Astrocyte (in vitro differentiated cells and primary cell): ENCODE results near the gene ULK3. TPM values are rescaled to one million over a fixed set of nuclear protein-coding genes. Genes with fewer than 3 reads are reported as not detected.
A peak's percentile ranks its signal among the peaks of the same experiment; 100 is the strongest.

Source experiments
- DNase-seq: peaks from one replicate; pipeline ENCODE4 v3.0.0-alpha.2; 2010; ENCODE audit warnings: low read depth
- FAIRE-seq: peaks from 2 replicates; lab custom pipeline; 2011; peaks lifted over from hg19 to GRCh38; lab: Jason Lieb, UNC
- H2AFZ ChIP-seq: 2 replicates; pipeline ENCODE4 v1.6.0; 2012; ENCODE audit warnings: low read depth, low read length, inconsistent platforms
- H3K27ac ChIP-seq: 2 replicates; pipeline ENCODE4 v1.5.1; 2011; ENCODE audit warnings: low read depth, low read length, inconsistent platforms
- H3K27me3 ChIP-seq: 2 replicates; pipeline ENCODE4 v1.6.0; 2011; ENCODE audit warnings: low read length, inconsistent platforms; ENCODE audit not compliant: insufficient read depth
- H3K36me3 ChIP-seq: 2 replicates; pipeline ENCODE4 v1.5.1; 2011; ENCODE audit warnings: low read length, inconsistent platforms; ENCODE audit not compliant: insufficient read depth
- H3K4me1 ChIP-seq: 2 replicates; pipeline ENCODE4 v1.5.1; 2011; ENCODE audit warnings: low read length, inconsistent platforms; ENCODE audit not compliant: insufficient read depth
- H3K4me2 ChIP-seq: 2 replicates; pipeline ENCODE4 v1.6.0; 2012; ENCODE audit warnings: low read length, inconsistent platforms
- H3K4me3 ChIP-seq: 2 replicates; pipeline ENCODE4 v1.5.1; 2011; ENCODE audit warnings: low read depth, mild to moderate bottlenecking, low read length, inconsistent platforms; ENCODE audit not compliant: insufficient read depth
- H3K79me2 ChIP-seq: 2 replicates; pipeline ENCODE4 v1.6.0; 2012; ENCODE audit warnings: mild to moderate bottlenecking, low read length, inconsistent platforms; ENCODE audit not compliant: insufficient read depth
- H3K9ac ChIP-seq: 2 replicates; pipeline ENCODE4 v1.6.0; 2012; ENCODE audit warnings: mild to moderate bottlenecking, low read length, inconsistent platforms
- H3K9me3 ChIP-seq: 2 replicates; pipeline ENCODE4 v1.5.1; 2012; ENCODE audit warnings: low read depth, mild to moderate bottlenecking, low read length, inconsistent platforms; ENCODE audit not compliant: insufficient read depth
- H4K20me1 ChIP-seq: 2 replicates; pipeline ENCODE4 v1.6.0; 2012; ENCODE audit warnings: low read length, inconsistent platforms; ENCODE audit not compliant: insufficient read depth
- H3K27ac Mint-ChIP-seq: one replicate; pipeline ENCODE4 v1.8.0; 2021; ENCODE audit warnings: mild to moderate bottlenecking, mixed read lengths; ENCODE audit not compliant: unreplicated experiment
- H3K27me3 Mint-ChIP-seq: one replicate; pipeline ENCODE4 v1.8.0; 2021; ENCODE audit warnings: low read depth, mixed read lengths; ENCODE audit not compliant: unreplicated experiment
- H3K36me3 Mint-ChIP-seq: one replicate; pipeline ENCODE4 v1.8.0; 2021; ENCODE audit warnings: low read depth, mixed read lengths; ENCODE audit not compliant: unreplicated experiment
- H3K4me1 Mint-ChIP-seq: one replicate; pipeline ENCODE4 v1.8.0; 2021; ENCODE audit warnings: low read depth, mixed read lengths; ENCODE audit not compliant: unreplicated experiment
- H3K4me3 Mint-ChIP-seq: one replicate; pipeline ENCODE4 v1.8.0; 2021; ENCODE audit warnings: mild to moderate bottlenecking, moderate library complexity, mixed read lengths; ENCODE audit not compliant: unreplicated experiment
- H3K9me3 Mint-ChIP-seq: one replicate; pipeline ENCODE4 v1.8.0; 2021; ENCODE audit warnings: mild to moderate bottlenecking, mixed read lengths; ENCODE audit not compliant: unreplicated experiment
- EZH2 ChIP-seq: IDR thresholded peaks from 2 replicates; pipeline ENCODE4 v1.6.1; 2012; ENCODE audit warnings: mild to moderate bottlenecking, low read length, inconsistent platforms; ENCODE audit not compliant: insufficient read depth
- total RNA-seq: library from RNA; stranded (reverse); gene quantifications from 2 replicates; pipeline ENCODE4 v1.2.1, GENCODE V29; 2021
- TF ChIP-seq, protein P1 (sequence below): IDR thresholded peaks from 2 replicates; pipeline ENCODE4 v1.5.1; 2011; ENCODE audit warnings: low read depth, mild to moderate bottlenecking, inconsistent platforms, low read length, moderate library complexity; ENCODE audit not compliant: insufficient read depth

ULK3 gene
- total RNA-seq, 1 donor from 2014 or later = 15.6 TPM

DNA sequence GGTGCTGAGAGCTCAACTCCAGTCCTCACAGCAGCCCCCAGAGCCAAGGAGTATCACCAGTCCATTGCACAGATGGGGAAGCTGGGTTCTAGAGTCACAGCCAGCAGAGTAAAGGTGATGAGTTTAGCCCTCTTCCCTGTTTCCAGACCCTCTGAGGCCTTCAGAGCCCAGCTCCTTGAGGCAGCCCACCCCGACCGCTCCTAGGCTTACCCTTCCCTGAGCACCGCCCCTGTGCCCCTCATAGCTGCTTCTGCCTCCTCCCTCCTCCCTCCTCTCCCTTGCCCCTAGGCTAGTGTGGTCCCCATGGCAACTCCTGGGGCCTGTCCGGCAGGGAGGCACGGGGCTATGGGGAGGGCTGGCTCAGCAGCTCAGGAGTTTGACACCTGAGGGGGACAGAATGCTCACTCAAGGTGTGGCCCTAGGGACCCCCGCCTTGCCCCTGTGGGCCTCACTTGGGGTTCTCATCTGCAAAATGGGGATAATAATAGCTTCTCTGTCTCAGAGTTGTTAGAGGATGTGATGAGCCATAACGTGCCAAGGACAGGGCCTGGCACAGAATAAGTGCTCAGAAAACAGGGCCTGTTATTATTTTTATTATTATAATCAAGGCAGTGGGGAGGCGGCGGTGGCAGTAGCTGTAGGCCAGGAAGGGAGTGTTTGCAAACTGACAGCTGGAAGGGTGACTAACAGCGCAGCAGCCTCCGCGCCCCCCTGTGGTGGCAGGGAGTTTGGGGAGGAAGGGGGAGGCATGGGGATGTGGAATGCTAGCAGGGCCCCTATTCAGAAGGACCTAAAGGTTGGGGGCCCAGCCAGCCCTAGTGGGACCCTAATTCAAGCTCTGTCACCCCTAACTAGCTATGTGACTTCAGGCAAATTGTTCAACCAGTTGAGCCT is 49.6 kb downstream of the ULK3 start:
- Histone ChIP-seq H3K9ac (peak overlapping the region; percentile 13), H2AFZ (no peak overlapping the region), H4K20me1 (peaks cover 92% of the 10 kb centered on the region), H3K79me2 (peaks cover 92% of the 10 kb centered on the region), H3K27me3 (no peaks in the 10 kb centered on the region), H3K27ac (peak overlapping the region; percentile 15), H3K9me3 (no peaks in the 10 kb centered on the region), H3K4me3 (no peak overlapping the region), H3K4me1 (peaks cover 49% of the 10 kb centered on the region), H3K4me2 (peak overlapping the region; percentile 26), H3K36me3 (no peaks in the 10 kb centered on the region)
- peaks cover 2% of the 10 kb centered on the region for H3K36me3 Mint-ChIP-seq
- H3K4me3 Mint-ChIP-seq = no peak overlapping the region
- no peaks in the 10 kb centered on the region for H3K9me3 Mint-ChIP-seq
- FAIRE-seq = no peak
- H3K4me1 Mint-ChIP-seq = peaks cover 32% of the 10 kb centered on the region
- DNase-seq = no peak
- TF ChIP-seq, protein P1, sequence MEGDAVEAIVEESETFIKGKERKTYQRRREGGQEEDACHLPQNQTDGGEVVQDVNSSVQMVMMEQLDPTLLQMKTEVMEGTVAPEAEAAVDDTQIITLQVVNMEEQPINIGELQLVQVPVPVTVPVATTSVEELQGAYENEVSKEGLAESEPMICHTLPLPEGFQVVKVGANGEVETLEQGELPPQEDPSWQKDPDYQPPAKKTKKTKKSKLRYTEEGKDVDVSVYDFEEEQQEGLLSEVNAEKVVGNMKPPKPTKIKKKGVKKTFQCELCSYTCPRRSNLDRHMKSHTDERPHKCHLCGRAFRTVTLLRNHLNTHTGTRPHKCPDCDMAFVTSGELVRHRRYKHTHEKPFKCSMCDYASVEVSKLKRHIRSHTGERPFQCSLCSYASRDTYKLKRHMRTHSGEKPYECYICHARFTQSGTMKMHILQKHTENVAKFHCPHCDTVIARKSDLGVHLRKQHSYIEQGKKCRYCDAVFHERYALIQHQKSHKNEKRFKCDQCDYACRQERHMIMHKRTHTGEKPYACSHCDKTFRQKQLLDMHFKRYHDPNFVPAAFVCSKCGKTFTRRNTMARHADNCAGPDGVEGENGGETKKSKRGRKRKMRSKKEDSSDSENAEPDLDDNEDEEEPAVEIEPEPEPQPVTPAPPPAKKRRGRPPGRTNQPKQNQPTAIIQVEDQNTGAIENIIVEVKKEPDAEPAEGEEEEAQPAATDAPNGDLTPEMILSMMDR = peak; percentile 29
- TF ChIP-seq EZH2 = no peak
- H3K27ac Mint-ChIP-seq = no peak overlapping the region
- no peaks in the 10 kb centered on the region for H3K27me3 Mint-ChIP-seq

DNA sequence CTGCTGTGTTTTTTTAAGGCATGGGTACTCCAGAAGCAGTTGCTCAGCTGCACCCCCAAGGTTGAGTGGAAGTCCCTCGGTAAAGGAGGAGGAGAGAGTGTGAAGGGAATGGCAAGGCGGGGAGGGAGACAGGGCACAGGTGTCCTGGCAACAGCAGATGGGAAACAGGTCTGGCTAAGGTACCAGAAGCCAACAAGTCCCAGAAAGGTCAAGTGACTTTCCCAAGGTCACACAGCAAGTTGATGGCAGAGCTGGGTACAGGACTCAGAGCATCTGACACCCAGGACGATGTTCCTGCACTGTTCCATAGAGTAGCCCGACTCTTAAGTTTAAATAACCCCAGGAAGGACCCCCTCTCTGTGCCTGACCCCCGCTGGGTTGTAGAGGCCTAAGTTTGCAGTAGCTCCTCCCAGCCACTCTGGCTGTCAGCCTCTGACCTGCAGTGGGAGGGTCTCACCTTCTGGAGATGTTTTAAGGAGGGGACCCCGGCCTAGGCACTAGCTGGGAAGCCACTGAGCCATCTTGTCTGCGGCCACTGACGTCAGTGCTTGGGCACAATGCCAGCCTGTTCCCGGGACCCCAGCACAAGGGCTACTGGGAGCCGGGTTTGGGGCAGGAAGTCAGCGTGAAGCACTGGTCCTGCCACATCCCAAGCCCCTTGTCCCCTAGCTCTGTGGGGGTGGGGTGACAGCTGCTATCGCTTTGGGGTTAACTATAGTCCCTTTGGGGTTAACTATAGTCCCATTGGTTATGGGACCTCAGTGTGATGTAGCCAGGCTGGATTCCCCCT is 50.5 kb downstream of the ULK3 start:
- no peak overlapping the region for H3K4me3 Mint-ChIP-seq
- Histone ChIP-seq H3K4me3 (no peak overlapping the region), H2AFZ (no peak overlapping the region), H4K20me1 (peaks cover 92% of the 10 kb centered on the region), H3K79me2 (peaks cover 92% of the 10 kb centered on the region), H3K4me1 (peaks cover 59% of the 10 kb centered on the region), H3K27ac (no peak overlapping the region), H3K4me2 (peak overlapping the region; percentile 26), H3K9ac (peak overlapping the region; percentile 13), H3K36me3 (no peaks in the 10 kb centered on the region), H3K27me3 (no peaks in the 10 kb centered on the region), H3K9me3 (no peaks in the 10 kb centered on the region)
- no peaks in the 10 kb centered on the region for H3K9me3 Mint-ChIP-seq
- H3K27me3 Mint-ChIP-seq = no peaks in the 10 kb centered on the region
- H3K4me1 Mint-ChIP-seq = peaks cover 41% of the 10 kb centered on the region
- peaks cover 3% of the 10 kb centered on the region for H3K36me3 Mint-ChIP-seq
- DNase-seq (no peak), FAIRE-seq (no peak)
- TF ChIP-seq, protein P1 = no peak
- no peak for TF ChIP-seq EZH2
- peak overlapping the region; percentile 55 for H3K27ac Mint-ChIP-seq
